SK-N-SH (cell line): ENCODE measurements around the gene EMCN.
"Not testable (repeated sequence)": the region's sequence is repeated elsewhere in the genome, so short reads cannot be mapped to it uniquely, and the experiment has no call there.

Experiments used
- CTCF ChIP-seq: fragments of 200-600 bp; sonication (generic); IDR thresholded peaks from 2 replicates; pipeline ENCODE4 v1.6.1; 2017; ENCODE audit warnings: antibody characterized with exemption, mild to moderate bottlenecking, moderate library complexity
- EP300 ChIP-seq, 2 experiments: IDR thresholded peaks; 2 replicates each; pipeline versions ENCODE4 v1.4.0 to v1.6.1; 2012; ENCODE audit warnings: borderline replicate concordance in 1 of 2, low read depth in 1 of 2, low read length in 1 of 2
- FOXJ3 ChIP-seq: sonication (generic); formaldehyde crosslinking; IDR thresholded peaks from 2 replicates; pipeline ENCODE4 v1.5.1; 2020; ENCODE audit warnings: mild to moderate bottlenecking, missing genetic modification reagents
- GABPA ChIP-seq: IDR thresholded peaks from 2 replicates; pipeline ENCODE4 v1.4.0; 2012; ENCODE audit warnings: low read depth, mild to moderate bottlenecking
- JUND ChIP-seq: IDR thresholded peaks from 2 replicates; pipeline ENCODE4 v1.4.0; 2012
- NFIC ChIP-seq: IDR thresholded peaks from 2 replicates; pipeline ENCODE4 v1.4.0; 2012; ENCODE audit warnings: borderline replicate concordance
- RAD21 ChIP-seq: IDR thresholded peaks from 2 replicates; pipeline ENCODE4 v1.6.1; 2012; ENCODE audit warnings: mild to moderate bottlenecking, low read length
- REST ChIP-seq: IDR thresholded peaks from 2 replicates; pipeline ENCODE4 v1.6.1; 2012; ENCODE audit warnings: mild to moderate bottlenecking, low read depth, low read length, moderate library complexity
- TAF1 ChIP-seq: IDR thresholded peaks from 2 replicates; pipeline ENCODE4 v1.6.1; 2012; ENCODE audit warnings: low read depth, mild to moderate bottlenecking, low read length, moderate library complexity, borderline replicate concordance
- ZBTB33 ChIP-seq: IDR thresholded peaks from 2 replicates; pipeline ENCODE4 v1.4.0; 2012; ENCODE audit warnings: low read depth, borderline replicate concordance

- not testable (repeated sequence) for TF ChIP-seq CTCF; ZBTB33; TAF1; RAD21; REST; GABPA; JUND; NFIC; EP300 (IDR thresholded peaks at IDR 0.05; ENCODE audit: borderline replicate concordance in 1 of 2, low read depth in 1 of 2, low read length in 1 of 2); FOXJ3 (CRISPR knock-in tag)
These were observed 165.5 kb downstream of the EMCN start for GRCh38 chr4:100352352-100352751.
